Calu3 (cell line): ENCODE measurements around the gene NCBP3. TPM values are rescaled to one million over a fixed set of nuclear protein-coding genes. Genes with fewer than 3 reads are reported as not detected.
A peak's percentile ranks its signal among the peaks of the same experiment; 100 is the strongest.
"Not testable (repeated sequence)": the region's sequence is repeated elsewhere in the genome, so short reads cannot be mapped to it uniquely, and the experiment has no call there.

Experiments used
- BruUV-seq: library from RNA; stranded (reverse); fragments of 400-500 nt; replicated peaks from 2 replicates; lab custom pipeline; 2021; lab: Mats Ljungman, UMichigan
- CTCF ChIA-PET: fragments of 300-600 bp; sonication (Branson Sonifier 250); formaldehyde crosslinking; loops from one replicate; lab custom pipeline; 2022; ENCODE audit warnings: antibody characterized with exemption; lab: Charles Lee
- DNase-seq: peaks from one replicate; pipeline ENCODE4 v3.0.0; 2022
- H3K27ac Mint-ChIP-seq: one replicate; pipeline ENCODE4 v1.8.0; 2022; ENCODE audit warnings: mixed read lengths; ENCODE audit not compliant: unreplicated experiment
- H3K27me3 Mint-ChIP-seq: one replicate; pipeline ENCODE4 v1.8.0; 2022; ENCODE audit warnings: mixed read lengths; ENCODE audit not compliant: unreplicated experiment
- H3K36me3 Mint-ChIP-seq: one replicate; pipeline ENCODE4 v1.8.0; 2022; ENCODE audit warnings: mild to moderate bottlenecking, moderate library complexity, mixed read lengths; ENCODE audit not compliant: insufficient read depth, unreplicated experiment
- H3K4me1 Mint-ChIP-seq: one replicate; pipeline ENCODE4 v1.8.0; 2022; ENCODE audit warnings: mild to moderate bottlenecking, low read depth, mixed read lengths; ENCODE audit not compliant: unreplicated experiment
- H3K4me3 Mint-ChIP-seq: one replicate; pipeline ENCODE4 v1.8.0; 2022; ENCODE audit warnings: mild to moderate bottlenecking, low read depth, moderate library complexity, mixed read lengths; ENCODE audit not compliant: unreplicated experiment
- H3K9me3 Mint-ChIP-seq: one replicate; pipeline ENCODE4 v1.8.0; 2022; ENCODE audit warnings: low read depth, mixed read lengths; ENCODE audit not compliant: unreplicated experiment
- CTCF ChIP-seq: fragments of 200-600 bp; IDR thresholded peaks from one replicate; pipeline ENCODE4 v1.8.0; 2022; ENCODE audit warnings: antibody characterized with exemption; ENCODE audit not compliant: unreplicated experiment
- intact Hi-C: fragments of 100-400 bp; cut with micrococcal nuclease; formaldehyde crosslinking; loops from one replicate; pipeline ENCODE4 v1.10.0; 2022; ENCODE audit not compliant: unreplicated experiment
- total RNA-seq: library from RNA; stranded (reverse); gene quantifications from 2 replicates; pipeline ENCODE4 v1.2.3, GENCODE V29; 2022

The NCBP3 gene
- total RNA-seq, 1 experiment from 2014 or later: 25.4 TPM

GRCh38 chr17:3845291-3845620 lies 790 bp downstream of the NCBP3 start:
- no TSS peak for BruUV-seq
- Mint-ChIP-seq H3K4me3 (peak overlapping the region; percentile 78), H3K27me3 (peaks cover 10% of the 10 kb centered on the region), H3K4me1 (no peaks in the 10 kb centered on the region), H3K27ac (peak overlapping the region; percentile 27), H3K9me3 (no peaks in the 10 kb centered on the region), H3K36me3 (peaks cover 33% of the 10 kb centered on the region)
- intact Hi-C loops: no loop called here
- DNase-seq: no peak
- CTCF ChIA-PET: interaction anchor here (2.1 kb wide), 1 partner anchor 107 kb away, joined by 9 read pairs; no protein-coding TSS in a partner anchor
- no peak for TF ChIP-seq CTCF

GRCh38 chr17:3844556-3844955 lies 1.5 kb downstream of the NCBP3 start:
- DNase-seq, intact Hi-C loops, H3K27ac Mint-ChIP-seq, BruUV-seq, H3K9me3 Mint-ChIP-seq, H3K4me3 Mint-ChIP-seq, H3K27me3 Mint-ChIP-seq, H3K4me1 Mint-ChIP-seq: not testable (repeated sequence)
- peaks cover 33% of the 10 kb centered on the region for H3K36me3 Mint-ChIP-seq
- CTCF ChIA-PET: interaction anchor here (1.0 to 2.1 kb wide), 3 partner anchors 16 to 107 kb away, joined by 3 to 9 read pairs (median 8); no protein-coding TSS in a partner anchor

GRCh38 chr17:3843935-3844516 lies 2.0 kb downstream of the NCBP3 start:
- CTCF ChIA-PET: interaction anchor here (0.6 to 1.7 kb wide), 7 partner anchors 16 to 1058 kb away, joined by 3 to 8 read pairs (median 4); no protein-coding TSS in a partner anchor
- BruUV-seq: no TSS peak

DNA sequence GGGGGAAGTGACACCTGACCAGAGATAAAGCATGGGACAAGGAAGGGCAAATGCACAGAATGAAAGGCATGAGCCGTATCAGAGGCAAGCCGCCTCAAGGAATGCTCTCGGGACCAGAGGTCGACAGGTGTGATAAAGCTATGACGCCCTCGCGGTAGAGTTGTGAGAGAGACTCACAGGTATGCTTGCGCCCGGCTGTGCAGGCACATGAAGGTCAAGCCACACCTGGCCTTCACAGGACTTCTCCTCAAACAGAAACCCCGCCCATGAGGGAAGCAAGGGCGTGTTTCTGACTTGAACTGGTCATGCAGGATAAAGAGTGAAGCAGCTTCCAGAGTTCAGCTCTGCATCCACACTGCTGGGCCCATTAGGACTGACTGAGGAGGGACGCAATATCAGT lies 7.8 kb downstream of the NCBP3 start:
- H3K9me3 Mint-ChIP-seq: no peaks in the 10 kb centered on the region
- no TSS peak for BruUV-seq
- DNase-seq: peak; percentile 49
- peaks cover 20% of the 10 kb centered on the region for H3K36me3 Mint-ChIP-seq
- H3K4me1 Mint-ChIP-seq: peaks cover 12% of the 10 kb centered on the region
- TF ChIP-seq CTCF: no peak
- peak overlapping the region; percentile 26 for H3K4me3 Mint-ChIP-seq
- no peaks in the 10 kb centered on the region for H3K27me3 Mint-ChIP-seq
- intact Hi-C loops: no loop called here
- CTCF ChIA-PET: interaction anchor here (0.8 kb wide), 1 partner anchor 101 kb away, joined by 3 read pairs; no protein-coding TSS in a partner anchor
- peak overlapping the region; percentile 37 for H3K27ac Mint-ChIP-seq

More at GRCh38 chr17:3843935-3844516, 2.0 kb downstream of the NCBP3 start:
- no peaks in the 10 kb centered on the region for H3K4me1 Mint-ChIP-seq
- no peak overlapping the region for H3K27ac Mint-ChIP-seq
- H3K4me3 Mint-ChIP-seq: no peak overlapping the region
- peak; percentile 36 for TF ChIP-seq CTCF
- H3K36me3 Mint-ChIP-seq: peaks cover 33% of the 10 kb centered on the region
- no peaks in the 10 kb centered on the region for H3K27me3 Mint-ChIP-seq
- no peaks in the 10 kb centered on the region for H3K9me3 Mint-ChIP-seq
- DNase-seq: peak; percentile 63
- intact Hi-C loops: no loop called here

GRCh38 chr17:3836551-3836950 lies 9.5 kb downstream of the NCBP3 start:
- Mint-ChIP-seq H3K9me3 (no peaks in the 10 kb centered on the region), H3K27me3 (no peaks in the 10 kb centered on the region), H3K4me3 (no peak overlapping the region), H3K4me1 (peaks cover 12% of the 10 kb centered on the region), H3K36me3 (peaks cover 18% of the 10 kb centered on the region), H3K27ac (no peak overlapping the region)
- CTCF ChIA-PET: interaction anchor here (0.8 kb wide), 1 partner anchor 10 kb away, joined by 3 read pairs; the partner anchor contains the start of gene NCBP3
- no peak for DNase-seq
- intact Hi-C loops: no loop called here
- BruUV-seq: no TSS peak
- no peak for TF ChIP-seq CTCF
